CD4-positive, CD25-positive, alpha-beta regulatory T cell (primary cell): ENCODE measurements around the gene MYL10. TPM values are rescaled to one million over a fixed set of nuclear protein-coding genes. Genes with fewer than 3 reads are reported as not detected.

Source experiments
- ATAC-seq, 2 donors: fragments of 150-1000 bp; cut with Tn5 transposase; one replicate each; pipeline ENCODE4 v1.10.0; 2021; ENCODE audit warnings: low read depth in 2 of 2, moderate number of reproducible peaks in 2 of 2, moderate library complexity in 1 of 2
- DNase-seq, 3 donors: peaks; one replicate each; pipeline versions ENCODE4 v3.0.0 to v3.0.0-alpha.2; 2012 to 2022; ENCODE audit warnings: mixed read lengths in 1 of 3
- H3K27ac ChIP-seq: one replicate; pipeline ENCODE4 v1.7.0; 2013; ENCODE audit warnings: mild to moderate bottlenecking, low read length; ENCODE audit not compliant: insufficient read depth, poor library complexity, severe bottlenecking
- H3K27me3 ChIP-seq: one replicate; pipeline ENCODE4 v1.7.0; 2013; ENCODE audit warnings: low read length; ENCODE audit not compliant: control insufficient read depth, insufficient read depth
- H3K36me3 ChIP-seq: one replicate; pipeline ENCODE4 v1.7.0; 2013; ENCODE audit warnings: mild to moderate bottlenecking, low read length, moderate library complexity; ENCODE audit not compliant: control insufficient read depth, insufficient read depth
- H3K4me1 ChIP-seq: 2 replicates; pipeline ENCODE4 v1.7.0; 2013; ENCODE audit warnings: mild to moderate bottlenecking, low read length; ENCODE audit not compliant: insufficient read depth, control insufficient read depth, poor library complexity, severe bottlenecking
- H3K4me3 ChIP-seq: one replicate; pipeline ENCODE4 v1.7.0; 2013; ENCODE audit warnings: low read depth, mild to moderate bottlenecking, low read length, moderate library complexity
- H3K9me3 ChIP-seq, 2 experiments: 1 replicate in 1 of 2; 2 replicates in 1 of 2; pipeline ENCODE4 v1.7.0; 2013; ENCODE audit warnings: low read length in 2 of 2, mild to moderate bottlenecking in 1 of 2, moderate library complexity in 1 of 2; ENCODE audit not compliant: control insufficient read depth in 2 of 2
- H3K27ac Mint-ChIP-seq, 3 donors: one replicate each; pipeline ENCODE4 v1.8.0; 2020 to 2022; ENCODE audit warnings: mild to moderate bottlenecking in 3 of 3, mixed read lengths in 3 of 3, moderate library complexity in 2 of 3
- H3K27me3 Mint-ChIP-seq: one replicate; pipeline ENCODE4 v1.8.0; 2022; ENCODE audit warnings: mild to moderate bottlenecking, mixed read lengths
- H3K36me3 Mint-ChIP-seq: one replicate; pipeline ENCODE4 v1.8.0; 2020; ENCODE audit warnings: mixed read lengths
- H3K4me1 Mint-ChIP-seq, 4 donors: one replicate each; pipeline ENCODE4 v1.8.0; 2020 to 2022; ENCODE audit warnings: mixed read lengths in 4 of 4, mild to moderate bottlenecking in 1 of 4
- H3K4me3 Mint-ChIP-seq, 4 donors: one replicate each; pipeline ENCODE4 v1.8.0; 2020 to 2022; ENCODE audit warnings: mild to moderate bottlenecking in 4 of 4, mixed read lengths in 4 of 4, moderate library complexity in 3 of 4
- H3K9me3 Mint-ChIP-seq, 7 donors: one replicate each; pipeline ENCODE4 v1.8.0; 2020 to 2022; ENCODE audit warnings: mixed read lengths in 7 of 7, mild to moderate bottlenecking in 3 of 7, moderate library complexity in 2 of 7
- polyA plus RNA-seq, 4 donors: library from polyadenylated mRNA; unstranded; fragments of 300-500 nt; fragmentation: Illumina TruSeq; gene quantifications; one replicate each; pipeline ENCODE4 v1.2.3, GENCODE V29; 2021
- total RNA-seq: library from RNA; stranded (reverse); gene quantifications from one replicate; pipeline ENCODE4 v1.2.3, GENCODE V29; 2022

Gene MYL10
- total and polyA plus RNA-seq, 5 donors from 2014 or later = not detected

DNA sequence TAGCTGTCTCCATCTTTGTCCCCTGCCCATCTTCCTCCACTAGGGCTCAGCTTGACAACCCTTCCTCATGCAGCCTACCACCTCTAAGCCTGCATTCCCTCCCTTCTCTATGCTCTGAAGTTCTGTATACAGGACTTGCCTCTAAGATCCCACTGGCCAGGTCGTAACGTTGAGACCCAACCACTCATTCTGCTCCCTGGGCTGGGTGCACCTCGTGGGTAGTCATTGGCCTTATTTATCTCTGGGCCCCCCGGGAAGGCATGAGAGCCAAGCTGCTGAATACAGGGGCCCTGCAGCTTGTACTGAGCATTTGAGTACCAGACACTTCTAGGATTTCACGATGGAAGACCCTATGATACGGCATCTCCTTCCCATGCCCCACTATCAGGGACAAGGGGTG is 31.2 kb downstream of the MYL10 start:
- Mint-ChIP-seq H3K4me1 (no peaks in the 10 kb centered on the region), H3K9me3 (no peaks in the 10 kb centered on the region), H3K27me3 (no peaks in the 10 kb centered on the region), H3K36me3 (no peaks in the 10 kb centered on the region), H3K27ac (no peak overlapping the region), H3K4me3 (no peak overlapping the region)
- Histone ChIP-seq H3K27ac (no peak overlapping the region), H3K9me3 (no peaks in the 10 kb centered on the region), H3K27me3 (no peaks in the 10 kb centered on the region), H3K4me3 (no peak overlapping the region), H3K36me3 (no peaks in the 10 kb centered on the region), H3K4me1 (peaks cover 4% of the 10 kb centered on the region)
- DNase-seq (no peak), ATAC-seq (no peak)

DNA sequence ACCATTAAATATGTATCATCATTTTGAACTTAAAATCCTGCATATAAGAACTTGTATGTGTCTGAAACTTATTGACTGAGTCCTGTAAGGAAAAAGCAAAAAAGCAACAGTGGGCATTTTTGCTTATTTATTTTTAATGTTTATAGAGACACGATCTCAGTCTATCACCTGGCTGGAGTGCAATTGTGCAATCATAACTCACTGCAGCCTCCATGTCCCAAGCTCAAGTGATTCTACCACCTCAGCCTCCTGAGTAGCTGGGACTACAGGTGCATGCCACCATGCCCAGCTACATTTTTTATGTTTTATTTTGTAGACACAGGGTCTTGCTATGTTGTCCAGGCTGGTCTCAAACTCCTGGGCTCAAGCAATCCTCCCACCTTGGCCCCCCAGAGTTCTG is 32.2 kb downstream of the MYL10 start:
- Histone ChIP-seq H3K4me3 (no peak overlapping the region), H3K27me3 (no peaks in the 10 kb centered on the region), H3K27ac (no peak overlapping the region), H3K36me3 (no peaks in the 10 kb centered on the region), H3K9me3 (no peaks in the 10 kb centered on the region), H3K4me1 (no peaks in the 10 kb centered on the region)
- no peak overlapping the region for H3K4me3 Mint-ChIP-seq
- no peaks in the 10 kb centered on the region for H3K9me3 Mint-ChIP-seq
- DNase-seq = no peak
- H3K27ac Mint-ChIP-seq = no peak overlapping the region
- H3K36me3 Mint-ChIP-seq = no peaks in the 10 kb centered on the region
- peaks cover 0 to 2% (median 0%) of the 10 kb centered on the region in 4 donors for H3K4me1 Mint-ChIP-seq
- ATAC-seq = no peak
- no peaks in the 10 kb centered on the region for H3K27me3 Mint-ChIP-seq

DNA sequence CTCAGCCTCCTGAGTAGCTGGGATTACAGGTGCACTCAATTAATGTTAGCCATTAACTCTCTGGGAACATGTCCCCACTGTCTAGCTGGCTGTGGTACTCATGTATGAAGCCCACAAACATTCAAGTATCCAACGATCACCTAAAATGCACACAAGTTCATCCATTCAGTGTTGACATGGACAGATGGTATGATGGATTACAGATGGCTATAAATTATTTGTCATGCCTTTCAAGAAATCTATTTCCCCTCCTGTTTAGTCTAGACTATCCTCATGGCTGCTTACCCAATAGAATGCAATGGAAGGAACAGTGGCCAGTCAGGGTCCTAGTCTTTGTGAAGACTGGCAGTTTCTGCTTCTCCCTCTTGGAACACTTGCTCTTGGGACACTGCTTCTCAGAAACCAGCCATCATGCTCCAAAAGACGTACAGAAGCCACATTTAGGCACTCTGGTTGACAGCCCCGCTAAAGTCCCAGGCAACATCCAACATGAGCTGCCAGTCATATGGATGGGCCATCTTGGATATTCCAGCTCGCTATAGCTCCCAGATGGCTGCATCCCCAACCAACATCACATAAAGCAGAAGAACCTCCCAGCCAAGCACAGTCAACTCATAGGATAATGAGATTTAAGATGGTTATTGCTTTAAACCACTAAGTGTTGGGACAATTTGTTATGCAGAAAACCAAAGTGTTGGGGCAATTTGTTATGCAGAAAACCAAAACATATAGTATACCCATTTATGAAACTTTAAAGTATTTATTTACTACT is 33.1 kb downstream of the MYL10 start:
- no peak for DNase-seq
- no peaks in the 10 kb centered on the region for H3K27me3 Mint-ChIP-seq
- Histone ChIP-seq H3K4me3 (no peak overlapping the region), H3K27ac (no peak overlapping the region), H3K4me1 (no peaks in the 10 kb centered on the region), H3K9me3 (no peaks in the 10 kb centered on the region), H3K36me3 (no peaks in the 10 kb centered on the region), H3K27me3 (no peaks in the 10 kb centered on the region)
- peaks cover 0 to 2% (median 0%) of the 10 kb centered on the region in 4 donors for H3K4me1 Mint-ChIP-seq
- no peak for ATAC-seq
- H3K9me3 Mint-ChIP-seq = peaks cover 0 to 2% (median 0%) of the 10 kb centered on the region in 7 donors
- H3K27ac Mint-ChIP-seq = no peak overlapping the region
- H3K36me3 Mint-ChIP-seq = no peaks in the 10 kb centered on the region
- H3K4me3 Mint-ChIP-seq = no peak overlapping the region

- H3K27ac Mint-ChIP-seq = no peak overlapping the region
- Histone ChIP-seq H3K27me3 (no peaks in the 10 kb centered on the region), H3K27ac (no peak overlapping the region), H3K9me3 (no peaks in the 10 kb centered on the region), H3K4me3 (no peak overlapping the region), H3K4me1 (no peaks in the 10 kb centered on the region), H3K36me3 (no peaks in the 10 kb centered on the region)
- H3K9me3 Mint-ChIP-seq = peaks cover 0 to 2% (median 0%) of the 10 kb centered on the region in 7 donors
- no peak for ATAC-seq
- DNase-seq = no peak
- peaks cover 0 to 2% (median 0%) of the 10 kb centered on the region in 4 donors for H3K4me1 Mint-ChIP-seq
- H3K36me3 Mint-ChIP-seq = no peaks in the 10 kb centered on the region
- no peaks in the 10 kb centered on the region for H3K27me3 Mint-ChIP-seq
- H3K4me3 Mint-ChIP-seq = no peak overlapping the region
Observed at GRCh38 chr7:101595246-101595645, 33.9 kb downstream of the MYL10 start.

GRCh38 chr7:101594790-101595189 is 34.3 kb downstream of the MYL10 start:
- Histone ChIP-seq H3K27me3 (no peaks in the 10 kb centered on the region), H3K4me3 (no peak overlapping the region), H3K9me3 (no peaks in the 10 kb centered on the region), H3K36me3 (no peaks in the 10 kb centered on the region), H3K4me1 (no peaks in the 10 kb centered on the region), H3K27ac (no peak overlapping the region)
- no peaks in the 10 kb centered on the region for H3K36me3 Mint-ChIP-seq
- no peak overlapping the region for H3K27ac Mint-ChIP-seq
- peaks cover 0 to 2% (median 0%) of the 10 kb centered on the region in 4 donors for H3K4me1 Mint-ChIP-seq
- H3K9me3 Mint-ChIP-seq = peaks cover 0 to 2% (median 0%) of the 10 kb centered on the region in 7 donors
- H3K27me3 Mint-ChIP-seq = no peaks in the 10 kb centered on the region
- no peak overlapping the region for H3K4me3 Mint-ChIP-seq
- no peak for DNase-seq
- no peak for ATAC-seq

DNA sequence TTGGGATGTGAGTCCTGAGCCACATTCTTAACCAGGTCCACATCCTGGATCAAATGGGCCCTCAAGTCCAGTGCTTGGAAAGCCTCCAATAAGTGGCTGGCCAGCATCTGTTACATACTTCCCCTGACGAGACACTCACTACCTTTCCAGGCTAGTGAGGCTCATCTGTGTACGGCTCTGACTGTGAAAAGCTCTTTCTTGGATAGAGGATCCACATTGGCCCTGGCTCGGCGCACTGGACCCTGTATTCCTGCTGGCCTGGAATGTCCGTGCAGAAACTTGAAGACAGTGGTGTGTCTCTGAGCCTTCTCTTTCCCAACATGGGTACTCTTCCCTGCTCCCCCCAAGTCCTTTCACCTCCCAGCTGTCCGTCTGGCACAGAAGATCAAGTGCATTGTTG is 35.5 kb downstream of the MYL10 start:
- no peak for DNase-seq
- peaks cover 0 to 2% (median 0%) of the 10 kb centered on the region in 4 donors for H3K4me1 Mint-ChIP-seq
- peaks cover 0 to 2% (median 0%) of the 10 kb centered on the region in 7 donors for H3K9me3 Mint-ChIP-seq
- no peak overlapping the region for H3K4me3 ChIP-seq
- no peak overlapping the region for H3K27ac ChIP-seq
- no peaks in the 10 kb centered on the region for H3K36me3 Mint-ChIP-seq
- ATAC-seq = no peak
- H3K9me3 ChIP-seq = no peaks in the 10 kb centered on the region
- no peak overlapping the region for H3K4me3 Mint-ChIP-seq
- no peaks in the 10 kb centered on the region for H3K27me3 Mint-ChIP-seq
- H3K4me1 ChIP-seq = no peaks in the 10 kb centered on the region
- no peaks in the 10 kb centered on the region for H3K36me3 ChIP-seq
- H3K27me3 ChIP-seq = no peaks in the 10 kb centered on the region
- H3K27ac Mint-ChIP-seq = no peak overlapping the region

GRCh38 chr7:101591504-101591903 is 37.6 kb downstream of the MYL10 start:
- H3K4me1 ChIP-seq = no peaks in the 10 kb centered on the region
- H3K9me3 ChIP-seq = no peaks in the 10 kb centered on the region
- Mint-ChIP-seq H3K36me3 (no peaks in the 10 kb centered on the region), H3K27ac (no peak overlapping the region), H3K9me3 (peaks cover 0 to 2% (median 0%) of the 10 kb centered on the region in 7 donors), H3K27me3 (no peaks in the 10 kb centered on the region), H3K4me1 (peaks cover 0 to 4% (median 1%) of the 10 kb centered on the region in 4 donors), H3K4me3 (no peak overlapping the region)
- ATAC-seq (no peak), DNase-seq (no peak)
- H3K4me3 ChIP-seq = no peak overlapping the region
- H3K36me3 ChIP-seq = no peaks in the 10 kb centered on the region
- no peaks in the 10 kb centered on the region for H3K27me3 ChIP-seq
- no peak overlapping the region for H3K27ac ChIP-seq
